Stimulated activated CD4-positive, alpha-beta T cell treated with anti-CD3 and anti-CD28 coated beads, Interleukin-1b, Interleukin-23, amount 100 ng/mL, for 1 hour (primary cell): Measurements from ENCODE around the gene PTGES3.
A peak's percentile ranks its signal among the peaks of the same experiment; 100 is the strongest.
"Not testable (repeated sequence)": the region's sequence is repeated elsewhere in the genome, so short reads cannot be mapped to it uniquely, and the experiment has no call there.

Source experiments
- DNase-seq, 2 donors: peaks; one replicate each; pipeline ENCODE4 v3.0.0-alpha.2; 2020; ENCODE audit warnings: low read depth in 2 of 2

PTGES3 gene

DNA sequence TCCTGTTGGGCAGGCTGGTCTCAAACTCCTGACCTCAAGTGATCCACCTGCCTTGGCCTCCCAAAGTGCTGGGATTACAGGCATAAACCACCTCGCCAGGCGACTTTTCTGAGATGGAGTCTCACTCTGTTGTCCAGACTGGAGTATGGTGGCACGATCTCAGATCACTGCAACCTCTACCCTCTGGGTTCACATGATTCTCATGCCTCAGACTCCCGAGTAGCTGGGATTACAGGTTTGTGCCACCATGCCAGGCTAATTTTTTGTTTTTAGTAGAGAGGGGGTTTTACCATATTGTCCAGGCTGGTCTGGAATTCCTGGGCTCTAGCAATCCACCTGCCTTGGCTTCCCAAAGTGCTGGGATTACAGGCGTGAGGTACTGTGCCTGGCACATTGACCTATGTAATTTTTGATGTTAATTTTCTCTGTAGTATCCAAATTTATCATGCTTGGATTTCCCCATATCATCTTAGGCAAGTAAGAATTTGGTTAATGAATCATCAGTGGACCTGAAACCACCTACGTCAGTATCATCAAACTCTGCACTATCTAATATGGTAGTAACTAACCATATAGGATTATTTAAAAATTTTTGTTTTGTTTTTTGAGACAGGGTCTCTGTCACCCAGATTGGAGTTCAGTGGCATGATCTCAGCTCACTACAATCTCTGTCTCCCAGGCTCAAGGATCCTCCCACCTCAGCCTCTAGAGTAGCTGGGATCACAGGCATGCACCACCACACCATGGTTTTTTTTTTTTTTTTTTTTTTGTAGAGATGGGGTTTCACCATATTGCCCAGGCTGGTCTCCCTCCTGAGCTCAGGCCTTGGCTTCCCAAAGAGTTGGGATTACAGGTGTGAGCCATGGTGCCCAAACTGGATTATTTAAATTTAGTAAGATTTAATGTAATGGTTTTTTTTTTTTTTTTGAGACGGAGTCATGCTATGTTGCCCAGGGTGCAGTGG, 30.4 kb downstream of the PTGES3 start:
- DNase-seq = no peak

DNA sequence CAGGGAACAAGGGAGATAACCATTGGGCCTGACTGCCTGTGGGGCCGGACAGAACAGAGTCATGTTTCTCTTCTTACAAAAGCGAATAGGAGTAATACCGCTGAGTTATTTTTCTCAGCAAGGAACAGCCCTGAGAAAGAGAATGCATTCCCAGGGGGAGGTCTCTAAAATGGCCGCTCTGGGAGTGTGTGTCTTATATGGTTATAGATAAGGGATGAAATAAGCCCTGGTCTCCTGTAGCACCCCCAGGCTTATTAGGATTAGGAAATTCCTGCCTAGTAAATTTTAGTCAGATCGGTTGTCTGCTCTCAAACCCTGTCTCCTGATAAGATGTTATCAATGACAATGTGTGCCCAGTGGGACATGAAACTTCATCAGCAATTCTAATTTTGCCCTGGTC, 34.3 kb downstream of the PTGES3 start:
- not testable (repeated sequence) for DNase-seq

DNA sequence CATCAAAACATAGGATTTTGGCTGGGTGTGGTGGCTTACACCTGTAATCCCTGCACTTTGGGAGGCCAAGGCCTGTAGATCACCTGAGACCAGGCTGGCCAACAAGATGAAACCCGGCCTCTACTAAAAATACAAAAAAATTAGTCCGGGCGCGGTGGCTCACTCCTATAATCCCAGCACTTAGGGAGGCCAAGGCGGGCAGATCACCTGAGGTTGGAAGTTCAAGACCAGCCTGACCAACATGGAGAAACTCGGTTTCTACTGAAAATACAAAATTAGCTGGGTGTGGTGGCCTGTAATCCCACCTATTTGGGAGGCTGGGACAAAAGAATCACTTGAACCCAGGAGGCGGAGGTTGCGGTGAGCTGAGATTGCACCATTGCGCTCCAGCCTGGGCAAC, 40.1 kb downstream of the PTGES3 start:
- not testable (repeated sequence) for DNase-seq

DNA sequence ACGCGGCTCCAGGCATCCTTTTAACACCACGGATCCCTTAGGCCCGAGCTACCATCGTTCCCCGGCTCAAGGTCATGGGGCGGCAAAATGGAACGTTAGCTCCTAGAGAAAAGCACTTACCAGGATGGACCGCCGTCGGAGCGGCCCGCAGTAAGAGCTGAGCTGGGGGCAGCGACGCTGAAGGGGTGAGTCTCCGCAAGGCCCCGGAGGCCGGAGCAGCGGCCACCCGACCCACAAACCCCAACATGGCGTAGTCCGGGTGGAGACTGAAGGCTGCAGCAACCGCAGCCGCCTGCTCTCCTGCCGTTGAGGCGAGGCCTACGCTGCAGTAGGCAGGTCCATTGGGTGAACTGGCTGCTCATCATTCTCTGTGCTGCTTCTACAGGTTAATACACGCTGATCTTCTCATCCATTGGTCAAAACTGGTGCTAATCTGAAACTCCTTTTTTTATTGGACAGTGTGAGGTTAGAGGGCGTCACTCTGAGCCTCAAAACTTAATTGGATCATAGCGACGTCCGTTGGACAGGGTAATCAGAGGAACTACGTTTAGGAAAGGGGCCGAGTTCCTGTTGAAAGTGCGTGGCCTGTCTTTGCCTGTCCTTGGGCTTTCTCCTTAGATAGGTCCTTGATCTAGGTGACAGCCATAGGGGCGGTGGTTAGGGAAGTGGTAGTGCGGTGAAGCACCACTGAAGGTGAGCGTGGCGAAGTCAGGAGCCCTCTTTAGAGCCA, 42.2 kb downstream of the PTGES3 start, which contains the start of gene ATP5F1B:
ATP5F1B (minus strand) TSS at position 268 of the 730 bp plus-strand sequence; CDS start at position 247, 21 bp downstream.
- peak; percentile 68 to 75 for DNase-seq

DNA sequence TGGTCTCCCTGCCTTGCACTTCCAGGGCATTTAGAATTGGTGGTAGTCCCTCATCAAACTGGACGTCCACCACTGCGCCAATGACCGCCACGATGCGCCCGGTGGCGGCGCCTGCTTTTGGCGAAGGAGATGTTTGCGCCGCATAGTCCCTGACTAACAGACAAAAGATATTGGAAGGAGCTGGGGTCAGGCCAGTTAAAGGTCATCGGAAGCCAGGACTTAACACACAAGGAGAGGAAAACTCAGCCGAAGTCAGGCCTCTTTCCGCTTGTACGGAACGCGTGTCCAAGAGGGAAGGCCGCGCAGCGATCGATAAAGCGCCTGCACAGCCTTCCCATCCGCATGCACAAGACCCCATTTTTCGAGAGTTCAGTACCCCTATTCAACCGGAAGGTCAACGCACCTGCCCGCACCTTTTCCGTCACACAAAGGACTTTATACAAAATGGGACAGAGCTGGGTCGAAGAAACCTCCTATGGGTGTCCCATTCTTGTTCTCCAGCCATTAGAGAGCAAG, 42.8 kb downstream of the PTGES3 start:
- DNase-seq = no peak

DNA sequence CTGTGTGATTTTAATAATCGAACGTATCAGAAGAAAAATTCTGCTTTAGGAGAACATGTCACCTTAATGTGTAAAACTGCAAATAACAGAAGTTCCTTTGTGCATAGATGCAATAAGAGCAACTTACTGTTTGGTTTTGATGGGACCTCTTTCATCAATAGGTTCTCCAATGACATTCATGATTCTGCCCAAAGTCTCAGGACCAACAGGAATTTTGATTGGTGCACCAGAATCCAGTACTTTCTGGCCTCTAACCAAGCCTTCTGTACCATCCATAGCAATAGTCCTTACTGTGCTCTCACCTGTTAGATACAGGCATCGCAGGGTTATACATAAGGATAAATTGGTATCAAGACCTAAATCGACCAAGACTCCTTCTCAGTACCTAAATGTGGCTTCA, 43.4 kb downstream of the PTGES3 start:
- no peak for DNase-seq

DNA sequence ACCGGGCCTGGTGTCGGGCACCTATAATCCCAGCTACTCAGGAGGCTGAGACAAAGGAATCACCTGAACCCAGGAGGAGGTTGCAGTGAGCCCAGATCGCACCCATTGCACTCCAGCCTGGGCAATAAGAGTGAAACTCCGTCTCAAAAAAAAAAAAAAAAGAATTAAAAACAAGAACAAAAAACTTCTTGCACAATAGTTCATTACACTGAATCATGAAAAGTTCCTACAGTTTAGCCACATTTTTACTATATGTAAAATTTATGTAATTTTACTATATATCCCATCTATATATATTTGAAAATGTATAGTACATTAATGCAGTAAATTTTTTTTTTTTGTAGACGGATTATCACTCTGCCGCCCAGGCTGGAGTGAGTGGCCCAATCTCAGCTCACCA, 46.9 kb downstream of the PTGES3 start:
- DNase-seq = no peak

DNA sequence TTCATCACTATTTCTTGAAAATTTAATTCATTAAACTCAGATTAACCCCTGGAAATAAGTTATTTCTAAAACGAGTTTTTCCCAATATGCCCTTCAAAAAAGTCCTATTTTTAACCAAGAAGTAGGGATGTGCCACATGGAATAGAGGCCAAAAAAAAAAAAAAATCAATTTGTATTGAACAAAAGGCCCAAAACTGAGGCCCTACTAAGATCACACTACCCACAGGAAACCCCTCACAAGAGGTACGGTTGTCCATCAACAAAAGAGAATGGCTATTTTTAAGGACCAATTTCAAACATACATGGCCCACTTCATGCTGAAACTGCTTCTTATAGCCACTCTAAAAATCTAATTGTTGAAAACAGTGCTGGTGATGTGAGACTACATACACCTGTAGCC, 50.5 kb downstream of the PTGES3 start:
- DNase-seq = no peak

DNA sequence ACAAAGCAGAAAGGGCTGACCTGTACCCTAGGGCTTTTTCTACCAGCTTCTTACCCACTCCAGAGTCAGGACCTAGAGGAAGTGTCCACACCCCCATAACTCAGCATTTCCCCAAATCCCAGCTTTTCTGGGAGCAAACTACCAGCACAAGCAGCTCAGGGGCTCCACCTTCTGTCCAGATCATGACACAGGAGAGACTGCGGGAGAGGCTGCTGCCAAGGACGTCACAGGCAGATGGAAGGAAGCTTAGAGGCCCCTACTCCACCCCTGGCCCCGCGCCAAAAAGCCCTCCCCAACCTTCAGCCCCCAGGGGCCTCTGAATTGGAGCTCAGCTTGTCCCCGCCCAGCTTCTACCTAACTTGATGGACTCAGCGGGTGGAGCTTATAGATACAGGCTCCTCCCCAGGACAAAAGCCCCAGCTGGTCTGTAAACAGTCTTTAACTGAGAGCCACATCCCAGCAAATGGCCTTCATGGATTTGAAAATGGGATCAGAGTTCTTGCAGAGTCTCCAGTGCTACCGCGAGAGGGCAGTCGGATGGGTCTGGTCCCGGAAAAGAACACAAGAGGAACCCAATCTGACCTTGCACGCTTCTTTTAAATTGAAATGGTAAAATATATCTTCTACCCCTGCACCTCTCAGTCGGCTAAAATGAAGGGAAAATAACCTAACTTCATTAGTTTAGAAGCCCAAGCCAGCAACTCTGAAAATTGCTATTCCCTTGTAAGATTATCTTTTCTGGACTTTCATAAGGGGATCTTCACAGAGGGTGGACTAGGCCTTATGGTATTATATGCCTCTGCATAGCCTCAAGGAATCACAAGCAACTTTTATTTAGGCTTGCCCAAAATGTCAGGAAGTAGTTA, 51.2 kb downstream of the PTGES3 start:
- DNase-seq = peak; percentile 75 to 82

DNA sequence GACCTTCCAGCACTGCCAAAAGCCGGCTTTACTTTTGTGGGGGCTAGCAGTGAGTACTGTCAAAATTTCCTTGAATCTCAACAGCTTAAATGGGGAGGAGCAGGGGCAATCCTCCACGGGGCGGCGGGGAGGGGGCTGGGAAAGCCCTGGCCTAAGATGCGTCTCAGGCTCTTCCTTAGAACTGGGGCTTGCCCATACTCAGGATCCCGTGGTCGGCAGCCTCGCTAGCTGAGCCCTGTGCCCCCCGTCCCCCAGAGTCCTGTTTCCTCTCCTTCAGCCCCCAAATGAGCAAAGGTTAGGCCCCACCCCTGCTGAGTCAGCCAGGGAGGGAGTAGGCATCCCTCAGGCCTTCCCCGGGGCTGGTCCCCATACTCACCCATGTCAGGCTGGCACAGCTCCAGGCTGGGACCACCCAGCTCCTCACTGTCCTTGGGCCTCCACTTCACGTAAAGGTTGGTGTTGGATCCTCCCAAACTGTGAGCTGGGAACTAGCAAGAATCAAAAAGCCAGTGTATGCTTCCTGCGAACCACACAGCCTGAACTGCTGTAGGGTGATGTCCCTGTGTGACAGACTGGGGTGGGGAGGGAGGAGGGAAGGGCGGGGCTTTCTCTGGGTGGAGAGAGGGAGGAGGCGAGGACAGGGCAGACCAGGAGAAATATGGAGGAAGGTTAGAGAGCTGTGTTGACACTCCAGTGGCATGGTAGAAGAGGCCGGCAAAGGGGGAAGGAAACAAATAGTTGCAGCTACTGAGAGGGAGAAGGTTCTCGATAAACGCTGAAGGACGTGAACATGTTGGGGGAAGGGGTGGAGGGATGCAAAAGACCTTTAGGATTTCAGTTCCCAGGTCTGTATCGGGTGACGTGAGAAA, 52.0 kb downstream of the PTGES3 start:
- DNase-seq = peak; percentile 41 to 73

DNA sequence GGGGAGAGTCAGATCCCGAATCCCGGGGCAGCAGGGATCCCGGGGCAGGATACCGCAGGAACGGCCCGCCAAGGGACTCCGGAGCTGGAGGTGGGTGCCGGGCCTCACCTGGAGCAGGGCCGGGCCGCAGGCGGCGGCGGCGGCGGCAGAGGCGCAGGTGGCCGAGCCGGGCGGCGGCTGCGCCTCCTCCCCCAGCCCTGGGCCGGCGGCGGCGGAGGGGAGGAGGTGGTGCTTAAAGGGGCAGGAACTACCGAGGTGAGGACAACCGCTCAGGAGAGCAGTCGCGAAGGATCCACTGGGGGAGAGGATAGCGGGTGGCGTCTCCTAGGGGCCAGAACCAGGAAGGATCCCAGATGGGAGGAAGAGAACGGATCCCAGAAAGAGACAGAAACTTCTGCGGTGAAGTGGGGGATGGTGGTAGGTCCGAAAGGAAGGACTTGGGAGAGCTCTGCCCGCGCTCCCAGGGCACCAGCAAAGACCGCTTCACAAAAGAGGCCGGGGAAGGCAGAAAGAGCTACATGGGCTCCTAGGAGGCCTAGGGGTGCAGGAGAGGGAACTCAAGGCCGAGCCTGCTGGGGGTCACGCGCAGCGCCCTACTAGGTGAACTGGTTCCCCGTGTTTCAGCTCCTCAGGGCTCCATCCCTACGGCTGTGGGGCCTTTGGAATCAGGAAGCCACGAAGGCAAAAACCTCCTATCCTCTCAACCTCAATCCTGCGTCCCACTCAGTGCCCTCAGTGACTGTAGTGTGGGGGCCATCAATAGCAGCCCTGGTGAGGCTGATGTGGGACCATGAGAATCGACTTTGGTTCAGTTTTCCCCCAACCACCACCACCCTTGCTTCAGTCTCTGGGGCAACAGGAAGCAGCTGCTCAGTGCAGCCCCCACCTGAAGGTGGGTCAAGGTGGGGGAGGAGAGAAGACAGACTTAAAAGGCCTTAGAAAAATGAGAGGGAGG, 53.0 kb downstream of the PTGES3 start:
- DNase-seq = no peak

DNA sequence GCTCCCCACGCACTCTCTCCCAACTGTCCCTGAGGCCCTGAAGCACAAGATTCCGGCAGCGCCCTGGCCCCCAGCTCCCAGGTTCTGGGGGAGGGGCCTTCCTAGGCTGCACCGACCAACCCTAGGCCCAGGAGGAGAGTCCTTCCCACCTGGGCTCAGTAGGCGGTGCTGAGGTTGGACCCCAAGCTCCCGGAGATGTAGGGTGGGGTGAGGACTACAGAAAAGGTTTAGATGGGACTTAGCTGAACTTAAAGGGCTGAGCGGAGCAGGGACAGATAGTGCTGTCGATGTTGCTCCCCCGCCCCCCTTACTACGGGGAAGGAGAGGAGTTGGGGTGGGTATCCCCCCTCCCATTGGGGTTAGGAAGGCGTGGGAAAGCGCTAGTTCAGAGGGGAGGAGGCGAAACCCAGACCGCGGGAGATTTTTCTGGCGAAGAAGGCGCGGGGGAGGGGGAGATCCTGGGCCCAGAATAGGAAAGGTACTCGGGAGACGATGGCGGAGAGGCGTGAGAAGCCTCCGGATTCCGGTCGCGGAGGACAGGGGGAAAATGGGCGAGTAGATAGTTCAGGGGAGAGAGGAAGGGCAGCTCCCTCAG, 53.7 kb downstream of the PTGES3 start:
- DNase-seq = no peak

DNA sequence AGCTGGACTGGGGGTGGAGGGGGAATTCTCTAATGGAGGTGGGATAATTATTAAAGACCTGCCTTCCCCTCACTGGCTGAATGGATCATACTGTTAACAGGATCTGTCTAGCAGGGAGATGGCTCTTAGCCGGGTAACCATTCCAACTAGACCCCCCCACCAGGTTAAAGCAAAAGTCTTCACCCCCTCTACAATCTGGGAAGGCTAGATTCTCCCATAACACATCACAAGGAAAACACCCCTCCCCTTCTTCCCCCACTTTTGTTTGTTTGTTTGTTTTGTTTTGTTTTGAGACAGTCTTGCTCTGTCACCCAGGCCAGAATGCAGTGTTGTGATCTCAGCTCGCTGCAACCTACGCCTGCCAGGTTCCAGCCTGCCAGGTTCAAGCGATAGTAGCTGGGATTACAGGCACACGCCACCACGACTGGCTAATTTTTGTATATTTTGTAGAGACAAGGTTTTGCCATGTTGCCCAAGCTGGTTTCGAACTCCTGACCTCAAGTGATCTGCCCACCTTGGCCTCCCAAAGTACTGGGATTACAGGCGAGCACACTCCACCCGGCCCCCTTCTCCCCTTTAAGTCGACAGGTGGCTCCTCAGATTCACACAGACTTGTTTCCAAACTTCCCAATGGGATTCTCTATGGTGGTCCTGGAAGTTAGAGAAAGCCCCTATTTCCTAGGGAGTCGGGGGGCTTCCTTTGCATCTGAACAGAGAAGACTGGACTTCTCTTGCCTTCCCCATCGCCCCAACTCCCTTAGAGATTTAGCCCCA, 54.4 kb downstream of the PTGES3 start:
- DNase-seq = no peak

DNA sequence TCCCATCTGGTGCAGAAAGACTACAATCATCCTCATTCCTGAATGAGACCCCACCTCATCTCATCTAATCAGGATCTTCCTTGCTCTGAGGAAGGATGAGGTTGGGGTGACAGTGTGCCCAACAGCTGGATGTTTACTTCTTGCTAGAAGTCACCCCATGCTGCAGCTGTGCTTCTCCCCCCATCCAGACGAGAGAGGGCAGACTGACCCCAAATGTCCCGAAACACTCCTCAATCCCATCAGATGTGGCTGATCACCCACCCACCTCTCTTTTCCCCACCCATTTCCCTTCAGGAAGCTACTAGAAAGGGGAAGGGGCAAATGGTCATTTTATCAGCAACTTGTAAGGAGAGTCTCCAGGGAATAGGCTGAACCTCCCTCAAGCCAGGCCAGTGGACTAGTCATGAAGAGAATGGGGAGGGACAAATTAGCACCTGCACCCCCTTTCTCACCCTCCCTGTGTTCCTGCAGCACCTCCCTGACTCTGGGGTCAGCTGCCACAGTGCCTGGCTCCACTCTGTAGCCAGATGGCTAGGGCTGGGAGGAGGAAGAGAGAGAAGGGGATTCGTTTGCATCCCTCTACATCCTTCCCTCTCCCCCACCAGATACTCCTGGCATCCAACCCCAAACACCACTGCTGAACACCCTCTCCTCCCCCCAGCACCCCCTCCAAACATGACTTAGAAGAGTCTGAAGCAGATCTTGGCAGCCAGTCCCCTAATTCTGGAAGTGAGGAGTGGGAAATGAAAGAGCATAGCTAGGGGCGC, 55.2 kb downstream of the PTGES3 start:
- DNase-seq = no peak

DNA sequence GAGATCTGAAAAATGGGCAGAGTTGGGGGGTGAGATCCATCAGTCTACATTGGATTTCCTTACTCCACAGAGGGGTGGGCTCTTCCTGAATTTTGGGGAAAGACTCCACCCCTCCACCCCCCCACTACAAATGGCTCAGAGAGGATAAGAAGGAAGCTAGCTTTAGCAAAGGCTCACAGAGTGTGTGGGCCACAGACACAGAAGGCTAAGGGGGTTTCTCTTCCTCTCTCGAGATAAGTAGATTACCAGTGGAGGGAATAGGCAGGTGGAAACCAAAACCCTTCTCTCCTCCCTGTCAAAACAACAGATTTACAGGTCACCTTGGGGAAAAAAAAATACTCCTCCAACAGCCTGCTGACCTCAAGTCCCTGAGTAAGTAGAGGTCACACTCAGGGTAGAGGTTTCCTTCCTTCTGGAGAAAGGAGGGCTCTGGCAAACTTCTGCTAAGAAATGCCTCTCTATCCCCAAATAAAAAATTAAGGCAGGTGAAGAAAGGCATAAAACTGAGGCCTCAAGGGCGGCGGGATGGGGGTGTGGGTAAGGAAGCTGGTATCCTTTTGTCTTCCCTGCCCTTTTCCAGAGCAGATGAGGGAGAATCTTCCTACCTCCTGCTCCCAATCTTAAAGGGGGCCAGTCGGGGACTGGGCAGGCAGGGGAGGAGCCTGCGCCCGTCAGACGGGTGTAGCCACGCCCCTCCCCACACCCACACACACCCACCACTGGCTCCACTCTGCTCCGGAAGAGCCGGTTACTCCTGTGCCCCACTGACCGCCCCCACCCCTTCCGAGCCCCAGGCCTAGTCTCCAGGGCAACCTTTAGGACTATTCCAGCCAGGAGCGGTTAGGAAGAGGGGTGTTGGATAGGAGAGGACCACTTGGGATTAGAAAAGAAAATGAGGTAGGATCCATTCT, 56.0 kb downstream of the PTGES3 start:
- no peak for DNase-seq

DNA sequence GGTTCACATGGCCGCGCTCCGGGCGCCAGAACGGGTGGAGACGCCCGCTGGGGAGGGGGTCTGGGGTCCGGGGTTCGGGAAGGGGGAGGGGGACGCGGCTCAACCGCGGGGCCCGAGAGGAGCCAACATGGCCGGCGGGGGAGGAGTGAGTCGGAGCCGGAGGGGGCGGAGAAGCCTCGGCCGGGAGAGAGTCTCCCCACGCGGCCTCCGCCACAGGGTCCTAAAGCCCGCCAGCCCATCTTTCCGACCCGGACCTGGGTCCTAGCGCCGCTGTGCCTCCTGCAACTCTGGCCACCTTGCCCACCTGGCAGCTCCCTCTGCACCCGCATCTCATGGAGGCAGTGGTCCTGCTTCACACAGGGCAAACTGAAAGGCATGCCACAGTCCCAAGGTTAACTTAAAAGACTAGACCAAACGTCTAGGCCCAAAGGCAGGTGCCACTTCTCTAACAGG, 57.9 kb downstream of the PTGES3 start, which contains the start of gene BAZ2A:
BAZ2A (minus strand) TSS at position 147 of the 453 bp plus-strand sequence. CDS start 12,796 bp downstream, outside the sequence.
- peak; percentile 60 to 79 for DNase-seq
